ENCODE results near the gene PPFIA1.

DNA sequence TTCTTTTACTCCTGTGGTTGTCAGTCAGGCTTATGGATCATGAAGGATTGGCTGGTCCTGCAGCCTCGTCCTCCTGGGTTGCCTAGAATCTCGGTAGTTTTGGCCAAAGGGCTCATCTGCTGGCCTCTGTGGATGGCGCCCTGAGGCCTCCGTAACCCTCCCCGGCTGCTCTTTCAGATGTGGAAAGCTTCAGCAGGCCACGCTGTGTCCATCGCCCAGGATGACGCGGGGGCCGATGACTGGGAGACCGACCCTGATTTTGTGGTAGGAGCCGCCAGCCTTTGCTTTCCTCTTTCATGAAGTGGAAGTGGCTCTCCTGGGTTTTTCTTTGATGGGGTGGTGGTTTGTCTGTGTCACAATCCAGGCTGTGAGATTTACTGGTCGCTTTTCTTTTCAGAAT, 136.6 kb downstream of the PPFIA1 start:
- TF ChIP-seq ETV6 (CRISPR knock-in tag; IDR thresholded peaks at IDR 0.05): no peak
- TF ChIP-seq, protein P1, sequence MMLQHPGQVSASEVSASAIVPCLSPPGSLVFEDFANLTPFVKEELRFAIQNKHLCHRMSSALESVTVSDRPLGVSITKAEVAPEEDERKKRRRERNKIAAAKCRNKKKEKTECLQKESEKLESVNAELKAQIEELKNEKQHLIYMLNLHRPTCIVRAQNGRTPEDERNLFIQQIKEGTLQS (CRISPR knock-in tag; conservative IDR thresholded peaks at IDR 0.05): no peak
- TF ChIP-seq, protein P2, sequence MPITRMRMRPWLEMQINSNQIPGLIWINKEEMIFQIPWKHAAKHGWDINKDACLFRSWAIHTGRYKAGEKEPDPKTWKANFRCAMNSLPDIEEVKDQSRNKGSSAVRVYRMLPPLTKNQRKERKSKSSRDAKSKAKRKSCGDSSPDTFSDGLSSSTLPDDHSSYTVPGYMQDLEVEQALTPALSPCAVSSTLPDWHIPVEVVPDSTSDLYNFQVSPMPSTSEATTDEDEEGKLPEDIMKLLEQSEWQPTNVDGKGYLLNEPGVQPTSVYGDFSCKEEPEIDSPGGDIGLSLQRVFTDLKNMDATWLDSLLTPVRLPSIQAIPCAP (CRISPR knock-in tag; IDR thresholded peaks at IDR 0.05): no peak
- TF ChIP-seq, protein P3, sequence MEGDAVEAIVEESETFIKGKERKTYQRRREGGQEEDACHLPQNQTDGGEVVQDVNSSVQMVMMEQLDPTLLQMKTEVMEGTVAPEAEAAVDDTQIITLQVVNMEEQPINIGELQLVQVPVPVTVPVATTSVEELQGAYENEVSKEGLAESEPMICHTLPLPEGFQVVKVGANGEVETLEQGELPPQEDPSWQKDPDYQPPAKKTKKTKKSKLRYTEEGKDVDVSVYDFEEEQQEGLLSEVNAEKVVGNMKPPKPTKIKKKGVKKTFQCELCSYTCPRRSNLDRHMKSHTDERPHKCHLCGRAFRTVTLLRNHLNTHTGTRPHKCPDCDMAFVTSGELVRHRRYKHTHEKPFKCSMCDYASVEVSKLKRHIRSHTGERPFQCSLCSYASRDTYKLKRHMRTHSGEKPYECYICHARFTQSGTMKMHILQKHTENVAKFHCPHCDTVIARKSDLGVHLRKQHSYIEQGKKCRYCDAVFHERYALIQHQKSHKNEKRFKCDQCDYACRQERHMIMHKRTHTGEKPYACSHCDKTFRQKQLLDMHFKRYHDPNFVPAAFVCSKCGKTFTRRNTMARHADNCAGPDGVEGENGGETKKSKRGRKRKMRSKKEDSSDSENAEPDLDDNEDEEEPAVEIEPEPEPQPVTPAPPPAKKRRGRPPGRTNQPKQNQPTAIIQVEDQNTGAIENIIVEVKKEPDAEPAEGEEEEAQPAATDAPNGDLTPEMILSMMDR (IDR thresholded peaks at IDR 0.05): no peak
- no peak for TF ChIP-seq PRRX2 (CRISPR knock-in tag; IDR thresholded peaks at IDR 0.05)
- TF ChIP-seq CREM (CRISPR knock-in tag; IDR thresholded peaks at IDR 0.05): no peak
- TF ChIP-seq, protein P4, sequence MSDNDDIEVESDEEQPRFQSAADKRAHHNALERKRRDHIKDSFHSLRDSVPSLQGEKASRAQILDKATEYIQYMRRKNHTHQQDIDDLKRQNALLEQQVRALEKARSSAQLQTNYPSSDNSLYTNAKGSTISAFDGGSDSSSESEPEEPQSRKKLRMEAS (CRISPR knock-in tag; IDR thresholded peaks at IDR 0.05): no peak
- no peak for TF ChIP-seq ATF1 (CRISPR knock-in tag; IDR thresholded peaks at IDR 0.05)
- TF ChIP-seq, protein P5, sequence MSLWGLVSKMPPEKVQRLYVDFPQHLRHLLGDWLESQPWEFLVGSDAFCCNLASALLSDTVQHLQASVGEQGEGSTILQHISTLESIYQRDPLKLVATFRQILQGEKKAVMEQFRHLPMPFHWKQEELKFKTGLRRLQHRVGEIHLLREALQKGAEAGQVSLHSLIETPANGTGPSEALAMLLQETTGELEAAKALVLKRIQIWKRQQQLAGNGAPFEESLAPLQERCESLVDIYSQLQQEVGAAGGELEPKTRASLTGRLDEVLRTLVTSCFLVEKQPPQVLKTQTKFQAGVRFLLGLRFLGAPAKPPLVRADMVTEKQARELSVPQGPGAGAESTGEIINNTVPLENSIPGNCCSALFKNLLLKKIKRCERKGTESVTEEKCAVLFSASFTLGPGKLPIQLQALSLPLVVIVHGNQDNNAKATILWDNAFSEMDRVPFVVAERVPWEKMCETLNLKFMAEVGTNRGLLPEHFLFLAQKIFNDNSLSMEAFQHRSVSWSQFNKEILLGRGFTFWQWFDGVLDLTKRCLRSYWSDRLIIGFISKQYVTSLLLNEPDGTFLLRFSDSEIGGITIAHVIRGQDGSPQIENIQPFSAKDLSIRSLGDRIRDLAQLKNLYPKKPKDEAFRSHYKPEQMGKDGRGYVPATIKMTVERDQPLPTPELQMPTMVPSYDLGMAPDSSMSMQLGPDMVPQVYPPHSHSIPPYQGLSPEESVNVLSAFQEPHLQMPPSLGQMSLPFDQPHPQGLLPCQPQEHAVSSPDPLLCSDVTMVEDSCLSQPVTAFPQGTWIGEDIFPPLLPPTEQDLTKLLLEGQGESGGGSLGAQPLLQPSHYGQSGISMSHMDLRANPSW (CRISPR knock-in tag; conservative IDR thresholded peaks at IDR 0.05; ENCODE audit: low read depth): no peak
- TF ChIP-seq, protein P6, sequence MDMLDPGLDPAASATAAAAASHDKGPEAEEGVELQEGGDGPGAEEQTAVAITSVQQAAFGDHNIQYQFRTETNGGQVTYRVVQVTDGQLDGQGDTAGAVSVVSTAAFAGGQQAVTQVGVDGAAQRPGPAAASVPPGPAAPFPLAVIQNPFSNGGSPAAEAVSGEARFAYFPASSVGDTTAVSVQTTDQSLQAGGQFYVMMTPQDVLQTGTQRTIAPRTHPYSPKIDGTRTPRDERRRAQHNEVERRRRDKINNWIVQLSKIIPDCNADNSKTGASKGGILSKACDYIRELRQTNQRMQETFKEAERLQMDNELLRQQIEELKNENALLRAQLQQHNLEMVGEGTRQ (CRISPR knock-in tag; IDR thresholded peaks at IDR 0.05): no peak
- no peak for TF ChIP-seq NFATC4 (CRISPR knock-in tag; IDR thresholded peaks at IDR 0.05)
- no peak for TF ChIP-seq NR2C2 (CRISPR knock-in tag; IDR thresholded peaks at IDR 0.05)
- TF ChIP-seq, protein P7, sequence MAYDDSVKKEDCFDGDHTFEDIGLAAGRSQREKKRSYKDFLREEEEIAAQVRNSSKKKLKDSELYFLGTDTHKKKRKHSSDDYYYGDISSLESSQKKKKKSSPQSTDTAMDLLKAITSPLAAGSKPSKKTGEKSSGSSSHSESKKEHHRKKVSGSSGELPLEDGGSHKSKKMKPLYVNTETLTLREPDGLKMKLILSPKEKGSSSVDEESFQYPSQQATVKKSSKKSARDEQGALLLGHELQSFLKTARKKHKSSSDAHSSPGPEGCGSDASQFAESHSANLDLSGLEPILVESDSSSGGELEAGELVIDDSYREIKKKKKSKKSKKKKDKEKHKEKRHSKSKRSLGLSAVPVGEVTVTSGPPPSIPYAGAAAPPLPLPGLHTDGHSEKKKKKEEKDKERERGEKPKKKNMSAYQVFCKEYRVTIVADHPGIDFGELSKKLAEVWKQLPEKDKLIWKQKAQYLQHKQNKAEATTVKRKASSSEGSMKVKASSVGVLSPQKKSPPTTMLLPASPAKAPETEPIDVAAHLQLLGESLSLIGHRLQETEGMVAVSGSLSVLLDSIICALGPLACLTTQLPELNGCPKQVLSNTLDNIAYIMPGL (CRISPR knock-in tag; IDR thresholded peaks at IDR 0.05): no peak

Data from WTC11 (cell line).